NCI-H2029 (cell line): ENCODE results near the gene BCL2L13.
A peak's percentile ranks its signal among the peaks of the same experiment; 100 is the strongest.
"Not testable (repeated sequence)": the region's sequence is repeated elsewhere in the genome, so short reads cannot be mapped to it uniquely, and the experiment has no call there.

Source experiments
- DNase-seq: peaks from one replicate; lab custom pipeline; 2025; lab: John Stamatoyannopoulos, UW

The BCL2L13 gene

DNA sequence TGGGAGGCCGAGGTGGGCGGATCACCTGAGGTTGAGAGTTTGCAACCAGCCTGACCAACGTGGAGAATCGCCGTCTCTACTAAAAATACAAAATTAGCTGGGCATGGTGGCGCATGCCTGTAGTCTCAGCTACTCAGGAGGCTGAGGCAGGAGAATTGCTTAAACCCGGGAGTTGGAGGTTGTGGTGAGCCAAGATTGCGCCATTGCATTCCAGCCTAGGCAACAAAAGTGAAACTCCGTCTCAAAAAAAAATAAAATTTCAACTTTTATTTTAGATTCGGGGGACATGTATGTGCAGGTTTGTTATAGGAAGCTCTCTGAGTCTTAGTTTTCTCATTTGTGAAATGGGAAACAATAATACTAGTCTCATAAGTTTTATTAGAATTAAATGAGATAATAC is 58.6 kb downstream of the BCL2L13 start:
- DNase-seq = not testable (repeated sequence)

- not testable (repeated sequence) for DNase-seq
These were observed 59.7 kb downstream of the BCL2L13 start for GRCh38 chr22:17698276-17698675.

DNA sequence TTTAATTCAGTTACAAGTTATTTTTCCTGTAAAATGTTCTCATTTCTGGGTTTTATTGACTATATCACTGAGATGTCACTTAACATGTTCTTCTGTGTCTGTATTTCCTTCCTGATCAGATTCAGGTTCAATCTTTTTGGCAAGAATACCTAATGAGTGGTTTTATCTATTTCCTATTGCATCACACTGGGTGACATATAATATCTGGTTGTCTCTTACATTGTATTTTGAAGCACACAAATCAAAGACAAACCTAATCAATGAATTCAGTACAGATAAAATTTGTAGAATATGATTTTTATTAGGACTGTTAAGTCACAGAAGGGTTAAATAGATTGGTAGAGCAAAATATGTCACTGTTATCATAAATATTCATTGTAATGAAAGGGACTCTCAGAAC is 60.4 kb downstream of the BCL2L13 start:
- no peak for DNase-seq

- no peak for DNase-seq
These were observed 61.3 kb downstream of the BCL2L13 start for GRCh38 chr22:17699696-17700340.

DNA sequence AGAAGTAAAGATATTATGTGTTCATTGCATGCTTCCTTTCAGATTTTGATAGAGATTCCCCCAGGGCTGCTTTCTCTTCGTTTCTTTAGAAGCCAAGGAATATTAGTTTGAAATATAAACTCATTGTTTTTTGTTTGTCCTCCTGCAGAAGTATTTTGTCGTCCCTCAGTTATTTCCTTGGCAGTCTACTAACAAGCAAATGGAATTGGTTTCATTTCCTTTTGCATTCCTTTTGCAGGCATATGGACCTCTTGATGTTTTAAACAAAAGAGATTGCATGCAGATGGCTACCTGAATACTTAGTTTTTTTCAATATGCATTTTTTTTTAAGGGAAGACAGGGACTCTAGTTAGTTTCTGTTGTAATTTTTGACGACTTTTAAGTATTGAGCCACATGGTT is 62.2 kb downstream of the BCL2L13 start:
- no peak for DNase-seq

DNA sequence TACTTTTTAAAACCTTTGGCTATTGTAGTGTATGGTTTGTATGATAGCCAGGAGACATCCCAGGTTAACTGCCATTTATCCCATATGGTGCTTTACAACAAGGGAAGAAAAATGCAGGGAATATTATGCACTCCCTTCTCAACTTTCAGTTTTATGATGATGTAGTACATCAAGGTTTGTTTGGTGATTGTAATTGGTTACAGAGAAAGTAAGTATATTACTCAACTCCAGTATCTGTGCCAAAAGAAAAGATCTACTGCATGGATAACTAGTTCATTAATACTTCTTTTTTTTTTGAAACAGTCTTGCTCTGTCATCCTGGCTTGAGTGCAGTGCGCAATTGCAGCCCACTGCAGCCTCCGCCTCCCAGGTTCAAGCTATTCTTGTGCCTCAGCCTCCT is 65.3 kb downstream of the BCL2L13 start:
- no peak for DNase-seq

DNA sequence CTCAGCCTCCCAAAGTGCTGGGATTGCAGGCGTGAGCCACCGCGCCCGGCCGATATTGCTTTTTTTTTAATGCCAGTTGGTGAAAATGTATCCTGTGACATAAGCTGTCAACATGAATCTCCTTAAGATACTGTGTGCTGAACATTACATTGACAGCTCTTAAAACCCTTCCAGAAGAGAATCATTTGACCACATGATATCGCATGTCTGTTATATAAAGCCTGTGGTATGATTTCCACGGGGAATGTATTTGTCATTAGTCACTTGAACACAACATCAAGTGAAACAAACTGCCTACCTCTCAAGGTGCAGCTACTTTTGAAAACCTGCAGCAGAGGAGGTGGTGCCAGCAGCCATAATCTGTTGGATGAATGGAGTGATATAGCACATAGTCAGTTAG is 67.0 kb downstream of the BCL2L13 start:
- DNase-seq = no peak

DNA sequence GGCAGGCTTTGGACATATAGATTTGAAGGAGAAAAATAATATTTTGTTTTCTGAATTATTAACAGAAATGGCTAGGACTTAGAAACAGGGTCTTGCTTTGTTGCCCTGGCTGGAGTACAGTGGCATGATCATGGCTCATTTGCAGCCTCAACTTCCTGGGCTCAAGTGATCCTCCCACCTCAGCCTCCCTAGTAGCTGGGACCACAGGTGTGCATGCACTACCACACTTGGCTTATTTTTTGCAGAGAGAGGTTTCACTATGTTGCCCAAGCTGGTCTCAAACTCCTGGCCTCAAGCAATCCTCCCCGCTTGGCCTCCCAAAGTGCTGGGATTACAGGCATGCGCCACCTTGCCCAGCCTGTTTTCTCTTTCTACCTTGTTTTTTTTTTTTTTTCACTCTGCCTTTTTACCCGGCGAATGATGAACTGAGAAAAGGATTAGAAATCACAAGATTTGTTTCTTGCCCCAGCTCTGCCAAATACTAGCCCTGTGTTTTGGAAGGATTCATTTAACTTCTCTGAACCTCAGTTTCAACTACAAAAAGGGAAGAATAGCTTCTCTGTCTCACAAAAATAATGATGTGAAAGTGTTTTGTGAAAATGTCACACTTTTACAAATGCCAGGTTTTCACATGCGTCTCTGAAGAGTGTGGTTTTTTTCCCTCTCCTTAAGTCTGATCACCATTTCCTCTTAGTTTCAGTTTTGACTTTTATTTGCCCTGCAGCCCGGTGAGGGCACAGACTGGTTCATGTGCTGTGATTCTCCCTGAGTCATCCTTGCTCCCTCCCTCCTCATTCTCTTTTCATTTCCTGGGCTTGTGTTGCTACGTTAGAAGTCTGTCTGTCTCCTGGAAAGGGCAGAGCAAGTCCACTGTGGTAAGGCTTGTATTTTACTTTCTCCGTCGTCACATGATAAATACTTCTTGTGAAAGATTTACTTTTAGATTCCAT is 67.7 kb downstream of the BCL2L13 start:
- peak; percentile 50 for DNase-seq

GRCh38 chr22:17706947-17707346 is 68.4 kb downstream of the BCL2L13 start:
- no peak for DNase-seq

- no peak for DNase-seq
These were observed 69.0 kb downstream of the BCL2L13 start for GRCh38 chr22:17707526-17707925.

GRCh38 chr22:17710023-17710422 is 71.5 kb downstream of the BCL2L13 start:
- DNase-seq = no peak

- no peak for DNase-seq
These were observed 73.9 kb downstream of the BCL2L13 start for GRCh38 chr22:17712441-17712840.

- DNase-seq = no peak
These were observed 78.0 kb downstream of the BCL2L13 start for GRCh38 chr22:17716529-17716928.

- DNase-seq = no peak
These were observed 79.2 kb downstream of the BCL2L13 start for GRCh38 chr22:17717708-17718107.

- DNase-seq = no peak
These were observed 81.4 kb downstream of the BCL2L13 start for GRCh38 chr22:17719911-17720310.

DNA sequence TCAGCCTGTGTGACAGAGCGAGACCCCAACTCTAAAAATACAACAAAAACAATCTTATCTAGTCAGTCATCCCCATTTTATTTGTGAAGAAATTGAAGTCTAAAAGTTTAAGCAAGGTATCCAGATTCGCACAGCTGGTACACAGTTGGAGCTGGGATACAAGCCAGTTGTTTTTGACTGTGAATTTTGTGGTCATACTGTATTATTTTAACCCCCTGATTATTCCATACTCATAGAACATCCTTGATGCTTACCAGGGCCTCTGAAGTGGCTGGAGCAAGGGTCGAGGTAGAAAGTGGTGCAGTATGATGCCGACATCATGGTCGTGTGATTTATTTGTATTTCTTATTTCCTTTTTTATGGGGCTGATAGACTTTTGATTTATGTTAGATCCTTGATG is 85.7 kb downstream of the BCL2L13 start:
- no peak for DNase-seq

DNA sequence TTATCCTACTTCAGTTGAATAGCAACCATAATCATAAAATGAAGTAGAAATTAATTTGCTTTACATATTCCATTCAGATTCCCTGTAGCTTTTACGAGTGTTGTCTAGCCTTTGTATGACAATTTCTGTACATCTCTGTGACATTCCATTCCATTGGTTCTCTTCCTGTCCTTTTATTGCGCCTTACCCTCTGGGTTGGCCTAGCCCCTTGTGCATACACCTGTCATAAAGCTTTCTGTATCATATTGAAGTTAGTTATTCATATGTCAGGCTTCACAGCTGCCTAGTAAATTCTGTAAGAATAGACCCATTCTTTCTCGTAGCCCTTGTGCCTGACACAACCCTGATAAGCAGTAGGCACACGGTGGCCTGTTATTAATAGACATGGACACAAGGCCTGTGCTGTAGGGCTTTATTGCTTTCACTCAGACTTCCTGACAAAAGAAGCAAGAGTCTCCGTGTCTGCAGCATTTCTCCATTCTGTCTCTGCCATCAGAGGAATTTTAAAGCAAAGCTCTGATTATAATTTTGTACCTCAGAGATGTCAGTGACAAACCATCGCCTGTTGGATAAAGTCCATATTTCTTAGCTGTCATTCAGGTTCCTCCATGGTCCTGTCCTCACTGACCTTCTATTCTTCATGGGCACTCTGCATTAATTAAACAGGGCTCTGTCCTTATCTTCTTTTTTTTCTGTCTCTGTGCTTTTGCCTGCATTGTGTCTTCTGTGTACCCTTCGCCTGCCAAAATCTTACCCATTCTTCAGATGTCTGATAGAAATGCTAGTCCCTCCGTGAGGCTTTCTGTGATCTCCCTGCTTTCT is 86.3 kb downstream of the BCL2L13 start:
- DNase-seq = no peak

DNA sequence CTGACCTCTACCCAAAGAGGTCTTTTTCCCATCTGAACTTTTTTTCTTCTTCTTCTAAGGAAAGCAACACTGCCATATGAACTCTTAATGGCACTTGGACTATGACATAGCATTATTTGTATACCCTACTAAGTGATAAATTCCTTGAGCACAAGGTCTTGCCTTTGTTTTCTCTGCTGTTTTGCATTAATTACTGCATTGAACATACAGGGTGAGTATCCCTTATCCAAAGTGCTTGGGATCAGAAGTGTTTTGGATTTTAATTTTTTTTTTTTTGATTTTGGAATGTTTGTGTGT is 86.9 kb downstream of the BCL2L13 start:
- DNase-seq = no peak

- no peak for DNase-seq
These were observed 87.7 kb downstream of the BCL2L13 start for GRCh38 chr22:17726006-17726927.

DNA sequence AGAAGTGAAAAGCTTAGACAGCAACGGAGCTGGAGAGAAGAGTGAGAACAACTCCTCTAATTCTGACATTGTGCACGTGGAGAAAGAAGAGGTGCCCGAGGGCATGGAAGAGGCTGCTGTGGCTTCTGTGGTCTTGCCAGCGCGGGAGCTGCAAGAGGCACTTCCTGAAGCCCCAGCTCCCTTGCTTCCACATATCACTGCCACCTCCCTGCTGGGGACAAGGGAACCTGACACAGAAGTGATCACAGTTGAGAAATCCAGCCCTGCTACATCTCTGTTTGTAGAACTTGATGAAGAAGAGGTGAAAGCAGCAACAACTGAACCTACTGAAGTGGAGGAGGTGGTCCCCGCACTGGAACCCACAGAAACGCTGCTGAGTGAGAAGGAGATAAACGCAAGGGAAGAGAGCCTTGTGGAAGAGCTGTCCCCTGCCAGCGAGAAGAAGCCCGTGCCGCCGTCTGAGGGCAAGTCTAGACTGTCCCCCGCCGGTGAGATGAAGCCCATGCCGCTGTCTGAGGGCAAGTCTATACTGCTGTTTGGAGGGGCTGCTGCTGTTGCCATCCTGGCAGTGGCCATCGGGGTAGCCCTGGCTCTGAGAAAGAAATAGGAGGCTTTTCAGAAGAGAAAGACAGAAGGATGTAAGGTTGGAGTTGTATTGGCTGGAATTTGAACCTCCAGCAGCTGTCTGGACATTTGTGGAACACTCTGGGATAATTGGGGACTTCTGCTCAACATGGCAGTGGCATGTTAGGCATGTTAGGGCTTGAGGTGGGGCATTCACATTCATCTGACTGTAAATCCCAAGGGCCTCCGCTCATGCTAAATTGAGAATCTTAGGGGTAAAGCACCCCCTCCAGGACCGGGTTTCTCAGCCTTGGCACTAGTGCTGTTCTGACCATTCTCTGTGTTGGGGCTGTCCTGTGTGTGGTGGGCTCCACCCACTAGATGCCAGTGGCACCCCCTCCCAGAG is 88.7 kb downstream of the BCL2L13 start:
- no peak for DNase-seq
